GM12878 (cell line): ENCODE data around the gene SMIM5. TPM values are rescaled to one million over a fixed set of nuclear protein-coding genes. Genes with fewer than 3 reads are reported as not detected.

ENCODE experiments used
- ATAC-seq: fragments of 200-7000 bp; cut with Tn5 transposase; 3 replicates; pipeline ENCODE4 v1.9.1; 2020; ENCODE audit warnings: mild to moderate bottlenecking, moderate library complexity
- BruUV-seq: library from RNA; stranded (reverse); fragments of 400-500 nt; replicated peaks from 2 replicates; lab custom pipeline; 2021; lab: Mats Ljungman, UMichigan
- CTCF ChIA-PET: fragments of 300-600 bp; sonication (Branson Sonifier 250); formaldehyde crosslinking; extraction: SDS; loops from one replicate; lab custom pipeline; 2021; ENCODE audit warnings: inconsistent platforms; lab: Yijun Ruan, JAX
- POLR2A ChIA-PET: fragments of 350-600 bp; formaldehyde crosslinking; extraction: SDS; loops from one replicate; lab custom pipeline; 2021; ENCODE audit warnings: inconsistent platforms; lab: Charles Lee
- RAD21 ChIA-PET: fragments of 300-600 bp; sonication (Branson Sonifier 250); formaldehyde crosslinking; loops from one replicate; lab custom pipeline; 2023; ENCODE audit warnings: antibody characterized with exemption; ENCODE audit not compliant: unreplicated experiment; lab: Charles Lee
- SMC1A ChIA-PET: fragments of 300-600 bp; sonication (Branson Sonifier 250); formaldehyde crosslinking; loops from one replicate; lab custom pipeline; 2023; ENCODE audit not compliant: unreplicated experiment, uncharacterized antibody; lab: Charles Lee
- DNase-seq: peaks from one replicate; pipeline ENCODE4 v3.0.0-alpha.2; 2011; ENCODE audit warnings: low read depth, low spot score
- FAIRE-seq: peaks from 3 replicates; lab custom pipeline; 2011; peaks lifted over from hg19 to GRCh38; lab: Jason Lieb, UNC
- H2AFZ ChIP-seq: 2 replicates; pipeline ENCODE4 v1.6.0; 2011; ENCODE audit warnings: low read depth, low read length, control low read depth; ENCODE audit not compliant: control insufficient read depth
- H3K27ac ChIP-seq: 2 replicates; pipeline ENCODE4 v1.5.1; 2011; ENCODE audit warnings: control low read depth; ENCODE audit not compliant: control insufficient read depth, insufficient read depth
- H3K27me3 ChIP-seq, 2 experiments: replicated peaks in 1 of 2; 2 replicates each; pipeline versions ENCODE4 v1.6.0 to v1.6.1; 2011; ENCODE audit warnings: low read length in 1 of 2; ENCODE audit not compliant: control insufficient read depth in 2 of 2, insufficient read depth in 2 of 2
- H3K36me3 ChIP-seq, 2 experiments: 2 replicates each; pipeline ENCODE4 v1.5.1; 2011; ENCODE audit warnings: low read length in 1 of 2; ENCODE audit not compliant: control insufficient read depth in 2 of 2, insufficient read depth in 2 of 2
- H3K4me1 ChIP-seq: 2 replicates; pipeline ENCODE4 v1.6.1; 2011; ENCODE audit warnings: mild to moderate bottlenecking, low read length, moderate library complexity, mixed read lengths; ENCODE audit not compliant: control insufficient read depth, insufficient read depth
- H3K4me2 ChIP-seq: 2 replicates; pipeline ENCODE4 v1.6.0; 2011; ENCODE audit warnings: control low read depth; ENCODE audit not compliant: control insufficient read depth, insufficient read depth
- H3K4me3 ChIP-seq: fragments of 200-600 bp; sonication (generic); 2 replicates; pipeline ENCODE4 v1.5.1; 2016
- H3K79me2 ChIP-seq: 2 replicates; pipeline ENCODE4 v1.6.0; 2011; ENCODE audit warnings: low read length; ENCODE audit not compliant: control insufficient read depth, insufficient read depth
- H3K9ac ChIP-seq: 2 replicates; pipeline ENCODE4 v1.8.0; 2011; ENCODE audit warnings: low read length, control low read depth, mixed read lengths; ENCODE audit not compliant: control insufficient read depth, insufficient read depth
- H3K9me3 ChIP-seq: replicated peaks from 3 replicates; pipeline ENCODE4 v1.5.1; 2011; ENCODE audit warnings: mild to moderate bottlenecking, low read length; ENCODE audit not compliant: control insufficient read depth, insufficient read depth
- H4K20me1 ChIP-seq: 2 replicates; pipeline ENCODE4 v1.6.0; 2011; ENCODE audit not compliant: control insufficient read depth, insufficient read depth
- ATF7 ChIP-seq: fragments of 450-650 bp; IDR thresholded peaks from 2 replicates; pipeline ENCODE4 v1.6.1; 2016; ENCODE audit warnings: low read depth, mild to moderate bottlenecking
- EP300 ChIP-seq, 2 experiments: fragments of 150-350 bp in 1 of 2; IDR thresholded peaks; 2 replicates each; pipeline ENCODE4 v1.6.1; 2011 to 2012; ENCODE audit warnings: low read depth in 2 of 2, low read length in 2 of 2, borderline replicate concordance in 1 of 2, improper control_type of control experiment in 1 of 2, inconsistent platforms in 1 of 2; ENCODE audit not compliant: control insufficient read depth in 1 of 2
- ETV6 ChIP-seq, 2 experiments: fragments of 450-650 bp in 1 of 2; IDR thresholded peaks in 1 of 2; conservative IDR thresholded peaks in 1 of 2; 2 replicates each; pipeline ENCODE4 v1.6.1; 2014; ENCODE audit warnings: antibody characterized with exemption in 1 of 2, borderline replicate concordance in 1 of 2, low read depth in 1 of 2, mild to moderate bottlenecking in 1 of 2, moderate library complexity in 1 of 2
- FOXK2 ChIP-seq: fragments of 450-650 bp; IDR thresholded peaks from 2 replicates; pipeline ENCODE4 v1.6.1; 2017; ENCODE audit warnings: mild to moderate bottlenecking, moderate library complexity
- MYC ChIP-seq: IDR thresholded peaks from 2 replicates; pipeline ENCODE4 v1.6.1; 2011; ENCODE audit warnings: mild to moderate bottlenecking, low read length, moderate library complexity, inconsistent platforms; ENCODE audit not compliant: insufficient read depth, insufficient replicate concordance, insufficient read length, severe bottlenecking
- TAF1 ChIP-seq: IDR thresholded peaks from 2 replicates; pipeline ENCODE4 v1.6.1; 2011; ENCODE audit warnings: mild to moderate bottlenecking, low read depth, low read length, borderline replicate concordance
- WRNIP1 ChIP-seq: IDR thresholded peaks from 2 replicates; pipeline ENCODE4 v1.6.1; 2011; ENCODE audit warnings: low read depth, low read length, improper control_type of control experiment, borderline replicate concordance
- WGBS: methylation state at CpG from one replicate; pipeline ENCODE4 v1.1.6; 2016; ENCODE audit warnings: low lambda C conversion rate; ENCODE audit not compliant: insufficient replicate concordance, insufficient coverage; ENCODE audit errors: missing lambda C conversion rate; 5-methylcytosine and 5-hydroxymethylcytosine counted together
- in situ Hi-C: fragments of 300-500 bp; cut with MboI; formaldehyde crosslinking; loops from 9 replicates; pipeline ENCODE4 v1.14.3; 2018; ENCODE audit warnings: mixed read lengths
- intact Hi-C: fragments of 100-400 bp; cut with micrococcal nuclease; formaldehyde crosslinking; loops from one replicate; pipeline ENCODE4 v1.14.2; 2022; ENCODE audit not compliant: unreplicated experiment
- polyA plus RNA-seq, 11 experiments: library from polyadenylated mRNA; depleted of rRNA in 4 of 11; unstranded in 6 of 11; stranded (reverse) in 5 of 11; fragments of >200 nt; fragmentation: Nextera tagmentation in 4 of 11; fragmentation: Illumina TruSeq in 1 of 11; extraction: Ambion mirVana in 4 of 11; extraction: Trizol in 1 of 11; gene quantifications; 1 replicate in 1 of 11; 2 replicates in 10 of 11; pipeline versions ENCODE4 v1.2.1 to v1.2.3, GENCODE V29; 2011 to 2016; ENCODE audit warnings: inconsistent platforms in 2 of 11, missing spikeins in 2 of 11, low read depth in 1 of 11
- total RNA-seq, 4 experiments: library from RNA; depleted of rRNA in 3 of 4; stranded (reverse); fragments of >200 nt in 3 of 4; fragmentation: Illumina TruSeq in 1 of 4; extraction: Trizol in 1 of 4; gene quantifications; 2 replicates each; pipeline versions ENCODE4 v1.2.1 to v1.2.3, GENCODE V29; 2013 to 2021
- TF ChIP-seq, protein P1 (sequence below): fragments of 450-650 bp; IDR thresholded peaks from 2 replicates; pipeline ENCODE4 v1.6.1; 2016; ENCODE audit warnings: mild to moderate bottlenecking
- TF ChIP-seq, protein P2 (sequence below), 3 experiments: IDR thresholded peaks in 2 of 3; conservative IDR thresholded peaks in 1 of 3; 2 replicates each; pipeline ENCODE4 v1.5.1; 2011; ENCODE audit warnings: low read depth in 3 of 3, low read length in 3 of 3, mild to moderate bottlenecking in 3 of 3, control low read depth in 2 of 3, moderate library complexity in 2 of 3, inconsistent platforms in 1 of 3, mixed read lengths in 1 of 3; ENCODE audit not compliant: control insufficient read depth in 2 of 3, insufficient read depth in 1 of 3; ENCODE audit errors: extremely low read depth in 1 of 3
- TF ChIP-seq, protein P3 (sequence below): fragments of 450-650 bp; IDR thresholded peaks from 2 replicates; pipeline ENCODE4 v1.6.1; 2014; ENCODE audit warnings: mild to moderate bottlenecking
- TF ChIP-seq, protein P4 (sequence below): fragments of 150-350 bp; IDR thresholded peaks from 2 replicates; pipeline ENCODE4 v1.6.1; 2014; ENCODE audit warnings: mild to moderate bottlenecking, low read depth, low read length

Gene SMIM5
- total and polyA plus RNA-seq, 10 of the 15 experiments (the other 5 are each of a cell fraction or from before 2014, with no cell fraction given) = 0.08 to 0.11 TPM; not detected in 8

DNA sequence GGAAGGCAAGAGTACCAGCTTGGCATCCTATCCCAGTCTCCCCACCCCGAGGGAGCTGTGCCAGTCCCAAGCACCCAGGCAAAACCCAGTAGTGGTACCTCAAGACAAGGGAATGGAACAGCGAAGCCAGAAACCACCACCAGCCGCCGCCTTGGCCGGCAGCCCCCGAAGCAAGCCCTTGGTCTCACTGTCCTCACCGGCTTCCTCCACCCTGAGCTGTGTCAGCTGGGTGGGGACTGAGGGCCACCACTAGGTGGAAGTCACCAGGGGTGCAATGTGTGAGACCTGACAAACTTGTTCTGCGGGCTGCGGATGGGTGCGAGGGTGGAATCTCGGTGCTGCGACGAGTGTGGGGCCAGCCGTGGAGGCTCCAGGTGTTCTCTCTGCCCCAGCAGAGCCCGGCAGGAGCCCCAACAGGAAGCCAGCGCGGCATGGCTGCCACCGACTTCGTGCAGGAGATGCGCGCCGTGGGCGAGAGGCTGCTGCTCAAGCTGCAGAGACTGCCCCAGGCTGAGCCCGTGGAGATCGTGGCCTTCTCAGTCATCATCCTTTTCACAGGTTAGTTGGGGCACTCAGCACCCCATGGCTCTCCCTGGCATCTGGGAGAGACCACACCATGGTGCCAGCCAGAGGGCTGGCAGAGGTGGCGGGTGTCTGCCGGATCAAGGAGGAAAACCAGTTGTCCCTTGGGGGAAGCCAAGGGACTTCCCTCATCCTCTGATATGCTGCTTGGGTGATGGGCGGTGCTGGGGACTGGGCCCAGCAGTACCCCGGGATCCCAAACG, 6.7 kb downstream of the SMIM5 start:
- FAIRE-seq (no peak), ATAC-seq (no peak), DNase-seq (no peak)
- H2AFZ ChIP-seq = no peak overlapping the region
- H3K79me2 ChIP-seq = no peaks in the 10 kb centered on the region
- SMC1A ChIA-PET = no interaction called here
- intact Hi-C loops (no loop called here), in situ Hi-C loops (loop anchor here (10.0 kb wide), 1 partner anchor 105 kb away; no protein-coding TSS in a partner anchor)
- H3K4me3 ChIP-seq = no peak overlapping the region
- 90% methylated on average over 30 of the region's 30 CpGs for WGBS
- CTCF ChIA-PET = interaction anchor here (13.0 kb wide), 1 partner anchor 107 kb away, joined by 336 read pairs; no protein-coding TSS in a partner anchor
- H4K20me1 ChIP-seq = no peaks in the 10 kb centered on the region; the same call in 1 of the 2 replicates
- H3K4me2 ChIP-seq = no peak overlapping the region
- no peaks in the 10 kb centered on the region for H3K4me1 ChIP-seq
- H3K36me3 ChIP-seq = peaks cover 0 to 3% of the 10 kb centered on the region in 2 experiments; a peak in 2 of 4 replicates
- POLR2A ChIA-PET = interaction anchor here (0.6 kb wide), 1 partner anchor 181 kb away, joined by 3 read pairs; no protein-coding TSS in a partner anchor
- H3K9me3 ChIP-seq = no peaks in the 10 kb centered on the region
- H3K9ac ChIP-seq = no peak overlapping the region
- H3K27me3 ChIP-seq = no peaks in the 10 kb centered on the region
- no peak overlapping the region for H3K27ac ChIP-seq
- BruUV-seq = no TSS peak
- RAD21 ChIA-PET = no interaction called here
- no peak for TF ChIP-seq ATF7
- TF ChIP-seq EP300 (IDR thresholded peaks at IDR 0.05; ENCODE audit: borderline replicate concordance in 1 of 2, control insufficient read depth in 1 of 2, low read depth in 2 of 2, low read length in 2 of 2) = no peak
- no peak for TF ChIP-seq MYC
- TF ChIP-seq, protein P1, sequence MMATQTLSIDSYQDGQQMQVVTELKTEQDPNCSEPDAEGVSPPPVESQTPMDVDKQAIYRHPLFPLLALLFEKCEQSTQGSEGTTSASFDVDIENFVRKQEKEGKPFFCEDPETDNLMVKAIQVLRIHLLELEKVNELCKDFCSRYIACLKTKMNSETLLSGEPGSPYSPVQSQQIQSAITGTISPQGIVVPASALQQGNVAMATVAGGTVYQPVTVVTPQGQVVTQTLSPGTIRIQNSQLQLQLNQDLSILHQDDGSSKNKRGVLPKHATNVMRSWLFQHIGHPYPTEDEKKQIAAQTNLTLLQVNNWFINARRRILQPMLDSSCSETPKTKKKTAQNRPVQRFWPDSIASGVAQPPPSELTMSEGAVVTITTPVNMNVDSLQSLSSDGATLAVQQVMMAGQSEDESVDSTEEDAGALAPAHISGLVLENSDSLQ = no peak
- TF ChIP-seq WRNIP1 = no peak
- TF ChIP-seq ETV6 (conservative IDR thresholded peaks at IDR 0.05 in 1 of 2, IDR thresholded peaks at IDR 0.05 in 1 of 2; ENCODE audit: borderline replicate concordance in 1 of 2, low read depth in 1 of 2) = no peak
- TF ChIP-seq FOXK2 = no peak
- TF ChIP-seq, protein P2, sequence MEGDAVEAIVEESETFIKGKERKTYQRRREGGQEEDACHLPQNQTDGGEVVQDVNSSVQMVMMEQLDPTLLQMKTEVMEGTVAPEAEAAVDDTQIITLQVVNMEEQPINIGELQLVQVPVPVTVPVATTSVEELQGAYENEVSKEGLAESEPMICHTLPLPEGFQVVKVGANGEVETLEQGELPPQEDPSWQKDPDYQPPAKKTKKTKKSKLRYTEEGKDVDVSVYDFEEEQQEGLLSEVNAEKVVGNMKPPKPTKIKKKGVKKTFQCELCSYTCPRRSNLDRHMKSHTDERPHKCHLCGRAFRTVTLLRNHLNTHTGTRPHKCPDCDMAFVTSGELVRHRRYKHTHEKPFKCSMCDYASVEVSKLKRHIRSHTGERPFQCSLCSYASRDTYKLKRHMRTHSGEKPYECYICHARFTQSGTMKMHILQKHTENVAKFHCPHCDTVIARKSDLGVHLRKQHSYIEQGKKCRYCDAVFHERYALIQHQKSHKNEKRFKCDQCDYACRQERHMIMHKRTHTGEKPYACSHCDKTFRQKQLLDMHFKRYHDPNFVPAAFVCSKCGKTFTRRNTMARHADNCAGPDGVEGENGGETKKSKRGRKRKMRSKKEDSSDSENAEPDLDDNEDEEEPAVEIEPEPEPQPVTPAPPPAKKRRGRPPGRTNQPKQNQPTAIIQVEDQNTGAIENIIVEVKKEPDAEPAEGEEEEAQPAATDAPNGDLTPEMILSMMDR (IDR thresholded peaks at IDR 0.05 in 2 of 3, conservative IDR thresholded peaks at IDR 0.05 in 1 of 3; ENCODE audit: control insufficient read depth in 2 of 3, extremely low read depth in 1 of 3, insufficient read depth in 1 of 3, low read depth in 3 of 3, low read length in 3 of 3) = no peak
- TF ChIP-seq, protein P3, sequence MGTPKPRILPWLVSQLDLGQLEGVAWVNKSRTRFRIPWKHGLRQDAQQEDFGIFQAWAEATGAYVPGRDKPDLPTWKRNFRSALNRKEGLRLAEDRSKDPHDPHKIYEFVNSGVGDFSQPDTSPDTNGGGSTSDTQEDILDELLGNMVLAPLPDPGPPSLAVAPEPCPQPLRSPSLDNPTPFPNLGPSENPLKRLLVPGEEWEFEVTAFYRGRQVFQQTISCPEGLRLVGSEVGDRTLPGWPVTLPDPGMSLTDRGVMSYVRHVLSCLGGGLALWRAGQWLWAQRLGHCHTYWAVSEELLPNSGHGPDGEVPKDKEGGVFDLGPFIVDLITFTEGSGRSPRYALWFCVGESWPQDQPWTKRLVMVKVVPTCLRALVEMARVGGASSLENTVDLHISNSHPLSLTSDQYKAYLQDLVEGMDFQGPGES = no peak
- no peak for TF ChIP-seq TAF1
- TF ChIP-seq, protein P4, sequence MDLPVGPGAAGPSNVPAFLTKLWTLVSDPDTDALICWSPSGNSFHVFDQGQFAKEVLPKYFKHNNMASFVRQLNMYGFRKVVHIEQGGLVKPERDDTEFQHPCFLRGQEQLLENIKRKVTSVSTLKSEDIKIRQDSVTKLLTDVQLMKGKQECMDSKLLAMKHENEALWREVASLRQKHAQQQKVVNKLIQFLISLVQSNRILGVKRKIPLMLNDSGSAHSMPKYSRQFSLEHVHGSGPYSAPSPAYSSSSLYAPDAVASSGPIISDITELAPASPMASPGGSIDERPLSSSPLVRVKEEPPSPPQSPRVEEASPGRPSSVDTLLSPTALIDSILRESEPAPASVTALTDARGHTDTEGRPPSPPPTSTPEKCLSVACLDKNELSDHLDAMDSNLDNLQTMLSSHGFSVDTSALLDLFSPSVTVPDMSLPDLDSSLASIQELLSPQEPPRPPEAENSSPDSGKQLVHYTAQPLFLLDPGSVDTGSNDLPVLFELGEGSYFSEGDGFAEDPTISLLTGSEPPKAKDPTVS = no peak
